Activated T-cell treated with anti-CD3 and anti-CD28 coated beads, Interleukin-2, amount 50 U/mL, for 72 hours (primary cell): ENCODE results near the gene EXOC6. TPM values are rescaled to one million over a fixed set of nuclear protein-coding genes. Genes with fewer than 3 reads are reported as not detected.

Source experiments
- ATAC-seq, 2 donors: fragments of 150-1000 bp; cut with Tn5 transposase; replicated peaks in 1 of 2; 2 replicates each; pipeline ENCODE4 v1.10.0; 2021; ENCODE audit warnings: moderate library complexity in 2 of 2, mild to moderate bottlenecking in 1 of 2
- DNase-seq, 2 donors: peaks; one replicate each; pipeline ENCODE4 v3.0.0; 2021 to 2022; ENCODE audit warnings: mixed read lengths in 1 of 2
- H3K27ac Mint-ChIP-seq: one replicate; pipeline ENCODE4 v1.8.0; 2022; ENCODE audit warnings: mild to moderate bottlenecking, moderate library complexity, mixed read lengths
- H3K27me3 Mint-ChIP-seq: one replicate; pipeline ENCODE4 v1.8.0; 2022; ENCODE audit warnings: low read depth, mixed read lengths
- H3K36me3 Mint-ChIP-seq, 2 donors: one replicate each; pipeline ENCODE4 v1.8.0; 2022; ENCODE audit warnings: mixed read lengths in 2 of 2, mild to moderate bottlenecking in 1 of 2; ENCODE audit not compliant: insufficient read depth in 2 of 2
- H3K4me1 Mint-ChIP-seq: one replicate; pipeline ENCODE4 v1.8.0; 2022; ENCODE audit warnings: low read depth, mixed read lengths
- H3K4me3 Mint-ChIP-seq, 2 donors: one replicate each; pipeline ENCODE4 v1.8.0; 2022; ENCODE audit warnings: mild to moderate bottlenecking in 2 of 2, mixed read lengths in 2 of 2, moderate library complexity in 2 of 2
- H3K9me3 Mint-ChIP-seq, 2 donors: one replicate each; pipeline ENCODE4 v1.8.0; 2022; ENCODE audit warnings: mixed read lengths in 2 of 2
- total RNA-seq, 2 donors: library from RNA; stranded (reverse); gene quantifications; one replicate each; pipeline ENCODE4 v1.2.3, GENCODE V29; 2022

Gene EXOC6
- total RNA-seq, 2 donors from 2014 or later: 9.2 to 12.6 TPM

DNA sequence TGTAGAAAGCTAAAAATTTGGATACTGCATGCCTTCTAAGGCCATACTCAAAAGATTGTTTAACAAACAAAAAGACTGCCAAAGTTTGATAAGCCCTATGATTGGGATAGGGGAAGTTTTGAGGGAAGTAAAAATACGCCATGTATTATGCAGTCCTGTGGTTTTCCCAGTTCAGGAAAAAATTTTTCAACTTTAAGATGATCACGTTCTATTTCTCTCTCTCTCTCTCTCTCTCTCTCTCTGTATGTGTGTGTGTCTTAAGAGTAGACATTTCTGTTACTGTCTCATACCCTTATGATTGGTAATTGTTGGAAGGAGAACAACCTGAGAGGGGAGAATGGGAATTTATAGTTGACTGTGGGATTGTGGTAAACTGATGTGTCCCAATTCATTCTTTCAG is 143.2 kb downstream of the EXOC6 start:
- no peak overlapping the region for H3K27ac Mint-ChIP-seq

DNA sequence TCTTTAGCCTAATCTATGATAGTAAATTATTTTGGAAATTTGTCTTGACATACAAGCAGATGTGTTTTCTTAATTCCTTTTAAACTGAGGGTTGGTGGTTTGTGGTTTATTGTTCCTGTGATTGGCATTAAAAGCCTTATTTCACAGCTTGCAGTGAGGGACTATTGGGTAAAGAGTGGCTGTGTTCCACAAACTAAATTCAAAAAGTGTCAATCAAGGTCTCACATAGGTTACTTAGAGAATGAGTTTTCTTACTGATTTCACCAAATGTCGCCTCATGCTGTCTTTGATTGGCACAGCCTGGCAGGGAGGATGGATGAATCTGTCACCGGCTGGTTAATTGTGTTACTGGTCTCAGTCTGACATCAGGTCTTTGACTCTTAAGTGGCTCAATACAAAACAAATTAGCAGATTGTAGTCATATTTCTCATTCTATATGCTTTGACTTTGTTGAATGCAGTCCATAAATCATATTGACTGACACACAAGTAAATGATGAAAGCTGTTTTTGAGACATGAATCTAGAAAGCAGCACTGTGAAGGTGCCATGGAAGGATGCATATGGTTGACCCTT is 145.5 kb downstream of the EXOC6 start:
- H3K27me3 Mint-ChIP-seq: no peaks in the 10 kb centered on the region
- H3K27ac Mint-ChIP-seq: no peak overlapping the region
- no peak for DNase-seq
- peaks cover 32% of the 10 kb centered on the region for H3K4me1 Mint-ChIP-seq
- H3K36me3 Mint-ChIP-seq: no peaks in the 10 kb centered on the region
- no peaks in the 10 kb centered on the region for H3K9me3 Mint-ChIP-seq
- ATAC-seq: peak; percentile 27 to 49
- no peak overlapping the region for H3K4me3 Mint-ChIP-seq

More for the DNA sequence above, 143.2 kb downstream of the EXOC6 start:
- Mint-ChIP-seq H3K4me3 (no peak overlapping the region), H3K27me3 (no peaks in the 10 kb centered on the region), H3K36me3 (no peaks in the 10 kb centered on the region), H3K9me3 (no peaks in the 10 kb centered on the region), H3K4me1 (peaks cover 33% of the 10 kb centered on the region)
- no peak for DNase-seq
- no peak for ATAC-seq

- Mint-ChIP-seq H3K4me3 (no peak overlapping the region), H3K27me3 (no peaks in the 10 kb centered on the region), H3K36me3 (no peaks in the 10 kb centered on the region), H3K9me3 (no peaks in the 10 kb centered on the region), H3K4me1 (peaks cover 20% of the 10 kb centered on the region), H3K27ac (no peak overlapping the region)
- ATAC-seq (no peak), DNase-seq (no peak)
These were observed 147.2 kb downstream of the EXOC6 start for GRCh38 chr10:92995509-92995908.

- Mint-ChIP-seq H3K4me3 (no peak overlapping the region), H3K27me3 (no peaks in the 10 kb centered on the region), H3K4me1 (peaks cover 11% of the 10 kb centered on the region), H3K27ac (no peak overlapping the region), H3K9me3 (no peaks in the 10 kb centered on the region), H3K36me3 (no peaks in the 10 kb centered on the region)
- ATAC-seq (no peak), DNase-seq (no peak)
These were observed 149.3 kb downstream of the EXOC6 start for GRCh38 chr10:92997620-92998019.

DNA sequence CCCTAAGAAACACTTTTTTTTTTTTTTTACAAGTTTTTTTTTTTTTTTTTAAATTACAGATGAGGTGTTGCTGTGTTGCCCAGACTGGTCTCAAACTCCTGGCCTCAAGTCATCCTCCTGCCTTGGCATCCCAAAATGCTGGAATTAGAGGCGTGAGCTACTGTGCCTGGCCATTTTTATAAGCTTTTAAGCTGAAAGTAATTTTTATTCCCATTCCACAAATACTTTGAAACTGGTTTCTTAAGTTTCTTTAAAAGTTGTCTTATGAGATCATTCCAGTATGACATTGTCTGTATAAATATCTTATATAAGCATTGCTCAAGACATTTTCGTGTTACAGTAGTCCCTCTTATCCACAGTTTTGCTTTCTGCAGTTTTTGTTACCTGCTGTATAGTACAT is 150.9 kb downstream of the EXOC6 start:
- no peak overlapping the region for H3K27ac Mint-ChIP-seq
- ATAC-seq (no peak), DNase-seq (no peak)
- H3K27me3 Mint-ChIP-seq: no peaks in the 10 kb centered on the region
- no peak overlapping the region for H3K4me3 Mint-ChIP-seq
- H3K36me3 Mint-ChIP-seq: no peaks in the 10 kb centered on the region
- peaks cover 2% of the 10 kb centered on the region for H3K4me1 Mint-ChIP-seq
- H3K9me3 Mint-ChIP-seq: no peaks in the 10 kb centered on the region

GRCh38 chr10:93006435-93007039 is 158.2 kb downstream of the EXOC6 start:
- Mint-ChIP-seq H3K27ac (no peak overlapping the region), H3K4me3 (no peak overlapping the region)
- ATAC-seq: no peak

GRCh38 chr10:93015722-93016121 is 167.4 kb downstream of the EXOC6 start:
- DNase-seq: no peak
- Mint-ChIP-seq H3K4me3 (no peak overlapping the region), H3K27ac (no peak overlapping the region), H3K4me1 (no peaks in the 10 kb centered on the region), H3K9me3 (no peaks in the 10 kb centered on the region), H3K27me3 (no peaks in the 10 kb centered on the region), H3K36me3 (peaks cover 0 to 2% of the 10 kb centered on the region in 2 donors)
- ATAC-seq: no peak

More at GRCh38 chr10:93006435-93007039, 158.2 kb downstream of the EXOC6 start:
- Mint-ChIP-seq H3K9me3 (no peaks in the 10 kb centered on the region), H3K27me3 (no peaks in the 10 kb centered on the region), H3K36me3 (no peaks in the 10 kb centered on the region), H3K4me1 (no peaks in the 10 kb centered on the region)
- no peak for DNase-seq

DNA sequence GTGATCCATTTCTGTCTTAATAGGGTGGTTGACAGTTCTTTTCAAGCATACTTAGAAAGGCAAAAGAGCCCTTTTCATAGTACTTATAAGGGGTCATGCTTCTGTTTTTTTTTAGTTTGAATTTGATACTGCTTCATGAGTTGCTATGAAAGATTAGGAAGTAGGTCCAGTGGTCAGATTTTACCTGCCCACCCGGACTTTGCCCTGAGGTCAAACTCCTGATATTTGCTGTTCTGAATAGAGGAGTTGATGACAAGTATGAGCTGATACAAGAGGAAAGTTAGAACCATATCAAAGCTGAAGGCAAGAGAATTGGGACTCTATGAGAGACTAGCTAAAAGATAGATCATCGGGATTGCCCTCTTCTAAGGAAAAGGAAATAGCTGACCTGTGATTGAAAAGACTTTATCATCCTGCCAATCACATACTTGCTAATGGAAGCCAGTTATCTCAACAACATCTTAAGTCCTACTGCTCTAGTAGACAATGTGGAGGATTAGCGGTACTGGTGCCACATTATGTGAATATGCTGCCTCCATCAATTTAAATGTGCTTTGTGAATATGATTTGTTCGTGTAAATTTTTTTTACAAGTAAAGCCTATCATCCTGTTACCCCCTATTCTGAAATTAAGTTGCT is 174.8 kb downstream of the EXOC6 start:
- Mint-ChIP-seq H3K27ac (no peak overlapping the region), H3K4me1 (no peaks in the 10 kb centered on the region), H3K4me3 (no peak overlapping the region), H3K27me3 (no peaks in the 10 kb centered on the region), H3K36me3 (peaks cover 0 to 2% of the 10 kb centered on the region in 2 donors), H3K9me3 (no peaks in the 10 kb centered on the region)
- ATAC-seq (no peak), DNase-seq (no peak)

- Mint-ChIP-seq H3K27ac (no peak overlapping the region), H3K4me3 (no peak overlapping the region), H3K4me1 (no peaks in the 10 kb centered on the region), H3K27me3 (no peaks in the 10 kb centered on the region), H3K36me3 (peaks cover 0 to 2% of the 10 kb centered on the region in 2 donors), H3K9me3 (no peaks in the 10 kb centered on the region)
- no peak for DNase-seq
- ATAC-seq: no peak
These were observed 177.8 kb downstream of the EXOC6 start for GRCh38 chr10:93026072-93026471.

GRCh38 chr10:93027508-93027907 is 179.2 kb downstream of the EXOC6 start:
- Mint-ChIP-seq H3K36me3 (peaks cover 0 to 2% of the 10 kb centered on the region in 2 donors), H3K27me3 (no peaks in the 10 kb centered on the region), H3K4me3 (no peak overlapping the region), H3K27ac (no peak overlapping the region), H3K9me3 (no peaks in the 10 kb centered on the region), H3K4me1 (no peaks in the 10 kb centered on the region)
- no peak for DNase-seq
- ATAC-seq: no peak

- peaks cover 0 to 2% of the 10 kb centered on the region in 2 donors for H3K36me3 Mint-ChIP-seq
- no peaks in the 10 kb centered on the region for H3K27me3 Mint-ChIP-seq
- H3K9me3 Mint-ChIP-seq: no peaks in the 10 kb centered on the region
- no peaks in the 10 kb centered on the region for H3K4me1 Mint-ChIP-seq
- no peak overlapping the region for H3K4me3 Mint-ChIP-seq
- ATAC-seq (no peak), DNase-seq (no peak)
- no peak overlapping the region for H3K27ac Mint-ChIP-seq
These were observed 180.6 kb downstream of the EXOC6 start for GRCh38 chr10:93028883-93029282.

DNA sequence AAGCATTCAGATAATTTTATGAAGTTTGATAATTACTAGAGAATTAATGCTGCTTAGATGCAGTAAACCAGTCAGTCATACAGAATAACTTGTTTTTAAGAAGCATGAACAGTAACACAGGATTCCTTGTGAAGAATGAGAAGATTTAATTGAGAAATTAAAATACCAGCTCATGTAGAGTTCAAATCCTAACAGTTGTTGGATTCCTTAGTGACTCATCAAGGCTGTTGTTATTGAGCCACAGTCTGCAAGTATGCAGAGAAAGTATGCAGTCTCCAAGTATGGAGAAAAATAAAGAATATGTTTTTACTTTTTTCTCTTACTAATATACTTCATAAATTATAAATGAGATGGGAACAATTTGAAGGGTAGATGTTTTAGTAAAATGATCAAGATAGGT is 182.1 kb downstream of the EXOC6 start:
- ATAC-seq (no peak), DNase-seq (no peak)
- H3K27ac Mint-ChIP-seq: no peak overlapping the region
- H3K36me3 Mint-ChIP-seq: peaks cover 0 to 2% of the 10 kb centered on the region in 2 donors
- H3K9me3 Mint-ChIP-seq: no peaks in the 10 kb centered on the region
- no peaks in the 10 kb centered on the region for H3K27me3 Mint-ChIP-seq
- H3K4me3 Mint-ChIP-seq: no peak overlapping the region
- H3K4me1 Mint-ChIP-seq: no peaks in the 10 kb centered on the region

- Mint-ChIP-seq H3K36me3 (no peaks in the 10 kb centered on the region), H3K9me3 (no peaks in the 10 kb centered on the region), H3K4me1 (no peaks in the 10 kb centered on the region), H3K27me3 (no peaks in the 10 kb centered on the region), H3K27ac (no peak overlapping the region), H3K4me3 (no peak overlapping the region)
- DNase-seq: no peak
- no peak for ATAC-seq
These were observed 183.9 kb downstream of the EXOC6 start for GRCh38 chr10:93032105-93032808.
